Stomach (tissue), 9 donors: ENCODE results near the gene NEMP2. TPM values are rescaled to one million over a fixed set of nuclear protein-coding genes. Genes with fewer than 3 reads are reported as not detected.

ENCODE experiments used
- DNase-seq, 2 donors: peaks; one replicate each; pipeline versions ENCODE4 v3.0.0 to v3.0.0-alpha.2; 2013 to 2019
- H3K27ac ChIP-seq, 5 donors: fragments of 200-600 bp in 4 of 5; sonication (generic) in 4 of 5; one replicate each; pipeline ENCODE4 v1.5.1; 2013 to 2019; ENCODE audit warnings: mild to moderate bottlenecking in 1 of 5, moderate library complexity in 1 of 5
- H3K27me3 ChIP-seq, 3 donors: fragments of 200-600 bp; sonication (generic); one replicate each; pipeline ENCODE4 v1.5.1; 2017 to 2019; ENCODE audit warnings: mixed run types in 1 of 3
- H3K36me3 ChIP-seq, 4 donors: fragments of 200-600 bp; sonication (generic); 1 replicate in 3 of 4; 2 replicates in 1 of 4; pipeline ENCODE4 v1.5.1; 2016 to 2019
- H3K4me1 ChIP-seq, 4 donors: fragments of 200-600 bp; sonication (generic); one replicate each; pipeline ENCODE4 v1.5.1; 2016 to 2019
- H3K4me3 ChIP-seq, 4 donors: fragments of 200-600 bp; sonication (generic) in 3 of 4; one replicate each; pipeline ENCODE4 v1.5.1; 2016 to 2019; ENCODE audit warnings: mild to moderate bottlenecking in 1 of 4
- H3K9me3 ChIP-seq, 4 donors: fragments of 200-600 bp; sonication (generic); one replicate each; pipeline ENCODE4 v1.5.1; 2016 to 2019
- CTCF ChIP-seq, 7 experiments: fragments of 450-650 bp in 4 of 7; fragments of 200-600 bp in 3 of 7; sonication (generic) in 3 of 7; IDR thresholded peaks; one replicate each; pipeline ENCODE4 v1.5.1; 2016 to 2019; ENCODE audit warnings: antibody characterized with exemption in 7 of 7, control low read depth in 2 of 7, mild to moderate bottlenecking in 1 of 7
- EP300 ChIP-seq: sonication (generic); formaldehyde crosslinking; IDR thresholded peaks from one replicate; pipeline ENCODE4 v1.6.1; 2017; ENCODE audit warnings: antibody characterized with exemption
- POLR2A ChIP-seq, 4 donors: fragments of 450-650 bp; IDR thresholded peaks; one replicate each; pipeline ENCODE4 v1.6.1; 2016; ENCODE audit warnings: antibody characterized with exemption in 4 of 4, control low read depth in 2 of 4, mild to moderate bottlenecking in 1 of 4, moderate library complexity in 1 of 4
- POLR2AphosphoS5 ChIP-seq, 3 donors: sonication (generic); formaldehyde crosslinking; IDR thresholded peaks; one replicate each; pipeline ENCODE4 v1.6.1; 2016; ENCODE audit warnings: antibody characterized with exemption in 3 of 3
- WGBS, 5 donors: extraction: QIAGEN DNeasy Blood & Tissue Kit in 3 of 5; methylation state at CpG; one replicate each; pipeline versions ENCODE4 v1.1.5 to v1.1.7; 2013 to 2018; 5-methylcytosine and 5-hydroxymethylcytosine counted together
- intact Hi-C: fragments of 100-400 bp; cut with DNase I; formaldehyde crosslinking; loops from one replicate; pipeline ENCODE4 v1.15.1; 2023; ENCODE audit warnings: low total_unique reads
- polyA plus RNA-seq, 3 donors: library from polyadenylated mRNA; stranded (reverse); fragments of 200-250 nt; gene quantifications; one replicate each; pipeline ENCODE4 v1.2.3, GENCODE V29; 2013
- small RNA-seq, 4 donors: library from RNA; depleted of rRNA; stranded (forward); fragments of <200 nt; gene quantifications; one replicate each; pipeline ENCODE3, GENCODE V24; 2016
- total RNA-seq, 5 donors: library from RNA; depleted of rRNA; stranded (reverse); fragments of >200 nt; gene quantifications; one replicate each; pipeline versions ENCODE4 v1.1.0 to v1.2.3, GENCODE V29; 2014 to 2016
- donor health status: healthy with polysubstance abuse.
- donor health status: Bipolar disorder and iron deficiency.
- donor health status: healthy.

Gene NEMP2
- total and polyA plus RNA-seq, 8 donors = 0.60 to 18.7 (median 1.6) TPM; not detected in 2

- no peak for DNase-seq
- Histone ChIP-seq H3K9me3 (no peaks in the 10 kb centered on the region), H3K36me3 (peaks cover 0 to 18% (median 9%) of the 10 kb centered on the region in 4 donors), H3K4me3 (no peak overlapping the region), H3K4me1 (peaks cover 0 to 6% (median 3%) of the 10 kb centered on the region in 4 donors), H3K27ac (no peak overlapping the region), H3K27me3 (no peaks in the 10 kb centered on the region)
- no peak for TF ChIP-seq POLR2A (IDR thresholded peaks at IDR 0.05)
- TF ChIP-seq POLR2AphosphoS5 (IDR thresholded peaks at IDR 0.05) = no peak
- TF ChIP-seq CTCF (IDR thresholded peaks at IDR 0.05) = no peak
- TF ChIP-seq EP300 = no peak
- 91 to 99% (median 94%) methylated on average over 2 of the region's 2 CpGs for WGBS, 5 donors
- intact Hi-C loops = no loop called here
Observed at GRCh38 chr2:190457256-190457655, 77.3 kb downstream of the NEMP2 start.

GRCh38 chr2:190456833-190457232, 77.7 kb downstream of the NEMP2 start:
- no peak for DNase-seq
- Histone ChIP-seq H3K27ac (no peak overlapping the region), H3K36me3 (peaks cover 0 to 18% (median 9%) of the 10 kb centered on the region in 4 donors), H3K4me1 (peaks cover 0 to 6% (median 3%) of the 10 kb centered on the region in 4 donors), H3K4me3 (no peak overlapping the region), H3K9me3 (no peaks in the 10 kb centered on the region), H3K27me3 (no peaks in the 10 kb centered on the region)
- intact Hi-C loops = no loop called here
- WGBS, 5 donors = 72 to 89% (median 86%) methylated on average over 7 of the region's 7 CpGs
- TF ChIP-seq POLR2AphosphoS5 (IDR thresholded peaks at IDR 0.05) (no peak), EP300 (no peak), POLR2A (IDR thresholded peaks at IDR 0.05) (no peak), CTCF (IDR thresholded peaks at IDR 0.05) (no peak)

GRCh38 chr2:190455358-190456095, 79.0 kb downstream of the NEMP2 start:
- Histone ChIP-seq H3K36me3 (peaks cover 0 to 18% (median 9%) of the 10 kb centered on the region in 4 donors), H3K4me1 (peaks cover 0 to 17% (median 3%) of the 10 kb centered on the region in 4 donors), H3K4me3 (no peak overlapping the region), H3K27ac (no peak overlapping the region), H3K27me3 (no peaks in the 10 kb centered on the region), H3K9me3 (no peaks in the 10 kb centered on the region)
- DNase-seq = no peak
- 83 to 92% (median 86%) methylated on average over 7 of the region's 7 CpGs for WGBS, 5 donors
- intact Hi-C loops = no loop called here
- no peak for TF ChIP-seq EP300
- no peak for TF ChIP-seq POLR2A (IDR thresholded peaks at IDR 0.05)
- TF ChIP-seq CTCF (IDR thresholded peaks at IDR 0.05) = no peak
- TF ChIP-seq POLR2AphosphoS5 (IDR thresholded peaks at IDR 0.05) = no peak

GRCh38 chr2:190454795-190455194, 79.7 kb downstream of the NEMP2 start:
- no peak for TF ChIP-seq POLR2A (IDR thresholded peaks at IDR 0.05)
- TF ChIP-seq EP300 = no peak
- TF ChIP-seq CTCF (IDR thresholded peaks at IDR 0.05) = no peak
- no peak for TF ChIP-seq POLR2AphosphoS5 (IDR thresholded peaks at IDR 0.05)
- intact Hi-C loops = no loop called here
- WGBS, 5 donors = 96 to 100% (median 97%) methylated on average over 2 of the region's 2 CpGs
- Histone ChIP-seq H3K36me3 (peaks cover 0 to 18% (median 9%) of the 10 kb centered on the region in 4 donors), H3K27ac (no peak overlapping the region), H3K9me3 (no peaks in the 10 kb centered on the region), H3K4me1 (peaks cover 0 to 17% (median 3%) of the 10 kb centered on the region in 4 donors), H3K27me3 (no peaks in the 10 kb centered on the region), H3K4me3 (no peak overlapping the region)
- DNase-seq = no peak

Small RNA genes within 50 kb of the gene (small RNA-seq; reads per million reads assigned to genes)
- gene RN7SKP179 = 0 reads per million in 4 donors

Other genes with a start within 250 kb of the NEMP2 start
- gene HIBCH, start 214.9 kb downstream of the NEMP2 start, total RNA-seq = 10 to 100 TPM; 10.3 to 93.3 (median 32.7) TPM
- gene HIBCH, start 214.9 kb downstream of the NEMP2 start, polyA plus RNA-seq = 10 to 100 TPM; 12.8 to 23.5 (median 22.7) TPM
- gene INPP1, start 191.1 kb downstream of the NEMP2 start, total RNA-seq = 10 to 100 TPM in 3 of 5 donors, 1 to 10 TPM in 1, not detected in 1; 4.2 to 51.0 (median 26.4) TPM
- 10 to 100 TPM in 2 of 3 donors, 1 to 10 TPM in 1; 8.3 to 32.3 (median 25.5) TPM for gene INPP1, start 191.1 kb downstream of the NEMP2 start, polyA plus RNA-seq
- 100 to 1,000 TPM in 2 of 5 donors, 10 to 100 TPM in 3; 18.7 to 134 (median 63.5) TPM for gene MFSD6, start 126.4 kb downstream of the NEMP2 start, total RNA-seq
- gene MFSD6, start 126.4 kb downstream of the NEMP2 start, polyA plus RNA-seq = 10 to 100 TPM in 2 of 3 donors, 1 to 10 TPM in 1; 9.2 to 12.8 (median 12.4) TPM
- 100 to 1,000 TPM in 2 of 5 donors, 10 to 100 TPM in 3; 29.3 to 121 (median 61.6) TPM for gene NAB1, start 114.4 kb upstream of the NEMP2 start, total RNA-seq
- gene NAB1, start 114.4 kb upstream of the NEMP2 start, polyA plus RNA-seq = 10 to 100 TPM; 14.2 to 24.0 (median 18.4) TPM